Measurements from ENCODE around the gene UXS1.

- TF ChIP-seq, protein P1, sequence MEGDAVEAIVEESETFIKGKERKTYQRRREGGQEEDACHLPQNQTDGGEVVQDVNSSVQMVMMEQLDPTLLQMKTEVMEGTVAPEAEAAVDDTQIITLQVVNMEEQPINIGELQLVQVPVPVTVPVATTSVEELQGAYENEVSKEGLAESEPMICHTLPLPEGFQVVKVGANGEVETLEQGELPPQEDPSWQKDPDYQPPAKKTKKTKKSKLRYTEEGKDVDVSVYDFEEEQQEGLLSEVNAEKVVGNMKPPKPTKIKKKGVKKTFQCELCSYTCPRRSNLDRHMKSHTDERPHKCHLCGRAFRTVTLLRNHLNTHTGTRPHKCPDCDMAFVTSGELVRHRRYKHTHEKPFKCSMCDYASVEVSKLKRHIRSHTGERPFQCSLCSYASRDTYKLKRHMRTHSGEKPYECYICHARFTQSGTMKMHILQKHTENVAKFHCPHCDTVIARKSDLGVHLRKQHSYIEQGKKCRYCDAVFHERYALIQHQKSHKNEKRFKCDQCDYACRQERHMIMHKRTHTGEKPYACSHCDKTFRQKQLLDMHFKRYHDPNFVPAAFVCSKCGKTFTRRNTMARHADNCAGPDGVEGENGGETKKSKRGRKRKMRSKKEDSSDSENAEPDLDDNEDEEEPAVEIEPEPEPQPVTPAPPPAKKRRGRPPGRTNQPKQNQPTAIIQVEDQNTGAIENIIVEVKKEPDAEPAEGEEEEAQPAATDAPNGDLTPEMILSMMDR (IDR thresholded peaks at IDR 0.05), result no peak
- no peak for TF ChIP-seq NFYB (CRISPR knock-in tag; conservative IDR thresholded peaks at IDR 0.05; ENCODE audit: low read depth)
- TF ChIP-seq, protein P2, sequence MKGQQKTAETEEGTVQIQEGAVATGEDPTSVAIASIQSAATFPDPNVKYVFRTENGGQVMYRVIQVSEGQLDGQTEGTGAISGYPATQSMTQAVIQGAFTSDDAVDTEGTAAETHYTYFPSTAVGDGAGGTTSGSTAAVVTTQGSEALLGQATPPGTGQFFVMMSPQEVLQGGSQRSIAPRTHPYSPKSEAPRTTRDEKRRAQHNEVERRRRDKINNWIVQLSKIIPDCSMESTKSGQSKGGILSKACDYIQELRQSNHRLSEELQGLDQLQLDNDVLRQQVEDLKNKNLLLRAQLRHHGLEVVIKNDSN (CRISPR knock-in tag; IDR thresholded peaks at IDR 0.05), result no peak
Measured at GRCh38 chr2:106054321-106054720, 139.8 kb downstream of the UXS1 start.

All from WTC11 (cell line).